ENCODE data around the gene CA14. TPM values are rescaled to one million over a fixed set of nuclear protein-coding genes. Genes with fewer than 3 reads are reported as not detected.
A peak's percentile ranks its signal among the peaks of the same experiment; 100 is the strongest.

Gene CA14
- total RNA-seq, 1 experiment from 2014 or later: 42.0 TPM

DNA sequence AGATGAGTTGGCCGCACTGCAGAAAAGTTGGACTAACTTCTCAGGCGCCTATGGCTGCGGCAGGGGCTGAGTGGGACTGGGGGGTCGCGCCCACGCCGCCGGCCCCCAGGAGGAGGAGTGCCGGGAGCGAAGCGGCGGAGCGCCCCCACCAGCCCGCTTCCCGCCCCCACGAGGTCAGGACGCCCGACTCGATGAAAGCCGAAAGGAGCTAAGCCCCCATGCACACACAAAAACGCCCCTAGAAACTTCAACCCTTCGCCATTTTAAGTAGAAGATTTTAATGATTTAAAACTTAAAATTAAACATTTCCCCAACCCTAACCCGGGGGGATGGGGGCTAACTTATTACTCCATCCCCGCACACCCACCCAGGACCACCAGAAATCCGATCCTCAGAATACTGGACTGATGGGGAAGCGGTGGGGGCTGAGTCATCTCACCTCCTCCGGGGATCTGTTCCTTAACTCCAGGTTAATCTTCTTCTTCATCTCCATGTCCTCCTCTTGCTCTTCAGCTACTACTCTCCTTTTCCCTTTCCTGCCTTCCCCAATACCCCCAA lies 22.2 kb upstream of the CA14 start:
- H3K23me2 ChIP-seq (ENCODE audit: insufficient read length, low read depth, low read length, poor library complexity, severe bottlenecking): peaks cover 15% of the 10 kb centered on the region
- no peaks in the 10 kb centered on the region; the same call in 1 of the 2 replicates for H3K4me1 ChIP-seq (ENCODE audit: insufficient read depth, low read length)
- no CpG with 5 or more reads among the region's 27 CpGs for WGBS (ENCODE audit: extremely low coverage, insufficient read length, low lambda C conversion rate)

More for the DNA sequence above, 22.2 kb upstream of the CA14 start:
- Mint-ChIP-seq H3K4me1 (peaks cover 18 to 19% of the 10 kb centered on the region in 2 experiments), H3K36me3 (ENCODE audit: insufficient read depth in 1 of 3, low read depth in 3 of 3) (peaks cover 6 to 17% (median 8%) of the 10 kb centered on the region in 3 experiments; a peak in 5 of 7 replicates), H3K9me3 (no peaks in the 10 kb centered on the region; a peak in 1 of 5 replicates), H3K27ac (no peak overlapping the region), H3K27me3 (ENCODE audit: low read depth) (no peaks in the 10 kb centered on the region; the same call in 1 of the 2 replicates), H3K4me3 (no peak overlapping the region)
- Histone ChIP-seq H3K4me2 (ENCODE audit: insufficient read depth, insufficient read length, low read length) (peak overlapping the region; percentile 83), H4K8ac (replicated peaks; ENCODE audit: insufficient read length, low read depth, low read length) (no peak overlapping the region), H3K9ac (ENCODE audit: extremely low read depth, insufficient read length, low read length) (peak overlapping the region; percentile 97), H3K14ac (ENCODE audit: insufficient read depth, low read length) (peak overlapping the region; percentile 89), H3T11ph (ENCODE audit: low read length) (no peak overlapping the region), H2AK5ac (ENCODE audit: insufficient read length, low read length) (no peak overlapping the region), H2BK12ac (ENCODE audit: insufficient read length, low read depth, low read length) (no peak overlapping the region), H2BK15ac (ENCODE audit: low read depth, low read length) (no peak overlapping the region), H3K23ac (ENCODE audit: insufficient read length, low read depth, low read length) (no peak overlapping the region), H3K18ac (ENCODE audit: insufficient read length, low read depth, low read length) (peak overlapping the region; percentile 90), H3K79me1 (ENCODE audit: insufficient read depth, low read depth, low read length, poor library complexity, severe bottlenecking) (no peaks in the 10 kb centered on the region), H2AFZ (ENCODE audit: low read length) (no peak overlapping the region), H3K79me2 (ENCODE audit: insufficient read depth, low read length) (peaks cover 22% of the 10 kb centered on the region; the same call in 1 of the 2 replicates), H3K56ac (ENCODE audit: insufficient read length, low read depth, low read length) (no peak overlapping the region), H2BK5ac (ENCODE audit: insufficient read length, low read length) (no peak overlapping the region), H4K20me1 (ENCODE audit: control insufficient read depth, insufficient read depth, insufficient read length) (no peaks in the 10 kb centered on the region), H4K91ac (ENCODE audit: insufficient read length, low read depth, low read length) (peak overlapping the region; percentile 33), H4K5ac (ENCODE audit: insufficient read length, low read depth, low read length) (no peak overlapping the region), H2BK120ac (ENCODE audit: low read depth, low read length, poor library complexity, severe bottlenecking) (peak overlapping the region; percentile 74), H2BK20ac (ENCODE audit: low read depth, low read length, poor library complexity, severe bottlenecking) (no peak overlapping the region), H3K27me3 (ENCODE audit: insufficient read depth, low read length) (no peaks in the 10 kb centered on the region), H3K27ac (ENCODE audit: insufficient read length, low read depth, low read length) (peak overlapping the region; percentile 72), H3K4ac (ENCODE audit: low read depth, low read length) (peak overlapping the region; percentile 81), H3K9me3 (ENCODE audit: control insufficient read depth, low read depth, low read length) (no peaks in the 10 kb centered on the region)
- TF ChIP-seq CTCF (conservative IDR thresholded peaks at IDR 0.05): no peak
- DNase-seq: no peak

Measured in H9 (cell line).